SJSA1 (cell line): ENCODE measurements around the gene MBD4. TPM values are rescaled to one million over a fixed set of nuclear protein-coding genes. Genes with fewer than 3 reads are reported as not detected.
A peak's percentile ranks its signal among the peaks of the same experiment; 100 is the strongest.
"Not testable (repeated sequence)": the region's sequence is repeated elsewhere in the genome, so short reads cannot be mapped to it uniquely, and the experiment has no call there.

Source experiments
- DNase-seq, 2 experiments: peaks; one replicate each; pipeline ENCODE4 v3.0.0-alpha.2; 2015 to 2020; ENCODE audit warnings: low spot score in 2 of 2, low read depth in 1 of 2
- H3K27ac ChIP-seq: fragments of 250-450 bp; sonication (Bioruptor Pico); 2 replicates; pipeline ENCODE4 v1.5.1; 2020; ENCODE audit warnings: mild to moderate bottlenecking, moderate library complexity
- H3K27me3 ChIP-seq: fragments of 250-450 bp; sonication (Bioruptor Pico); replicated peaks from 2 replicates; pipeline ENCODE4 v1.5.1; 2020; ENCODE audit warnings: mild to moderate bottlenecking, moderate library complexity
- H3K36me3 ChIP-seq: fragments of 250-450 bp; sonication (Bioruptor Pico); 2 replicates; pipeline ENCODE4 v1.5.1; 2020; ENCODE audit warnings: mild to moderate bottlenecking
- H3K4me1 ChIP-seq: fragments of 250-450 bp; sonication (Bioruptor Pico); replicated peaks from 2 replicates; pipeline ENCODE4 v1.6.1; 2021; ENCODE audit warnings: mild to moderate bottlenecking
- H3K4me3 ChIP-seq: fragments of 250-450 bp; sonication (Bioruptor Pico); 2 replicates; pipeline ENCODE4 v1.5.1; 2020; ENCODE audit warnings: mild to moderate bottlenecking
- H3K9me3 ChIP-seq: fragments of 250-450 bp; sonication (Bioruptor Pico); replicated peaks from 2 replicates; pipeline ENCODE4 v1.5.1; 2020; ENCODE audit warnings: mild to moderate bottlenecking
- total RNA-seq: library from RNA; depleted of rRNA; stranded (reverse); fragments of >200 nt; shearing (Covaris generic); gene quantifications from 2 replicates; pipeline ENCODE4 v1.2.3, GENCODE V29; 2014

MBD4 gene
- total RNA-seq, 1 experiment from 2014 or later: 23.6 TPM

- H3K4me1 ChIP-seq: peaks cover 3% of the 10 kb centered on the region
- no peaks in the 10 kb centered on the region for H3K27me3 ChIP-seq
- no peak overlapping the region for H3K27ac ChIP-seq
- no peaks in the 10 kb centered on the region for H3K36me3 ChIP-seq
- no peak for DNase-seq
- no peaks in the 10 kb centered on the region for H3K9me3 ChIP-seq
- no peak overlapping the region for H3K4me3 ChIP-seq
Observed at GRCh38 chr3:129419476-129419875, 20.3 kb downstream of the MBD4 start.

GRCh38 chr3:129418041-129418973, 21.4 kb downstream of the MBD4 start:
- Histone ChIP-seq H3K36me3 (no peaks in the 10 kb centered on the region), H3K27ac (no peak overlapping the region), H3K4me3 (no peak overlapping the region), H3K9me3 (no peaks in the 10 kb centered on the region), H3K27me3 (no peaks in the 10 kb centered on the region), H3K4me1 (peaks cover 15% of the 10 kb centered on the region)
- DNase-seq: no peak

GRCh38 chr3:129417326-129417725, 22.4 kb downstream of the MBD4 start:
- Histone ChIP-seq H3K9me3 (no peaks in the 10 kb centered on the region), H3K4me3 (no peak overlapping the region), H3K36me3 (no peaks in the 10 kb centered on the region), H3K4me1 (peaks cover 24% of the 10 kb centered on the region), H3K27me3 (no peaks in the 10 kb centered on the region), H3K27ac (no peak overlapping the region)
- no peak for DNase-seq

- DNase-seq: no peak
- Histone ChIP-seq H3K27ac (no peak overlapping the region), H3K36me3 (no peaks in the 10 kb centered on the region), H3K9me3 (no peaks in the 10 kb centered on the region), H3K4me3 (no peak overlapping the region), H3K4me1 (peaks cover 25% of the 10 kb centered on the region), H3K27me3 (no peaks in the 10 kb centered on the region)
Observed at GRCh38 chr3:129416415-129416814, 23.3 kb downstream of the MBD4 start.

- H3K9me3 ChIP-seq: no peaks in the 10 kb centered on the region
- no peak overlapping the region for H3K27ac ChIP-seq
- no peak for DNase-seq
- H3K4me3 ChIP-seq: no peak overlapping the region
- no peaks in the 10 kb centered on the region for H3K36me3 ChIP-seq
- H3K4me1 ChIP-seq: peaks cover 25% of the 10 kb centered on the region
- no peaks in the 10 kb centered on the region for H3K27me3 ChIP-seq
Observed at GRCh38 chr3:129415830-129416229, 23.9 kb downstream of the MBD4 start.

- DNase-seq: no peak
- H3K4me1 ChIP-seq: peaks cover 25% of the 10 kb centered on the region
- H3K27ac ChIP-seq: no peak overlapping the region
- no peaks in the 10 kb centered on the region for H3K9me3 ChIP-seq
- H3K36me3 ChIP-seq: no peaks in the 10 kb centered on the region
- H3K4me3 ChIP-seq: no peak overlapping the region
- H3K27me3 ChIP-seq: no peaks in the 10 kb centered on the region
Observed at GRCh38 chr3:129415378-129415777, 24.4 kb downstream of the MBD4 start.

GRCh38 chr3:129413687-129414506, 25.9 kb downstream of the MBD4 start:
- Histone ChIP-seq H3K27ac (no peak overlapping the region), H3K36me3 (no peaks in the 10 kb centered on the region), H3K4me3 (no peak overlapping the region), H3K9me3 (no peaks in the 10 kb centered on the region), H3K27me3 (no peaks in the 10 kb centered on the region), H3K4me1 (peaks cover 25% of the 10 kb centered on the region)
- DNase-seq: peak in 1 of 2 experiments; percentile 60

GRCh38 chr3:129413238-129413637, 26.5 kb downstream of the MBD4 start:
- not testable (repeated sequence) for H3K27me3 ChIP-seq, H3K36me3 ChIP-seq, DNase-seq, H3K4me3 ChIP-seq, H3K9me3 ChIP-seq, H3K27ac ChIP-seq
- H3K4me1 ChIP-seq: peaks cover 25% of the 10 kb centered on the region

GRCh38 chr3:129412542-129413198, 27.1 kb downstream of the MBD4 start:
- Histone ChIP-seq H3K9me3 (no peaks in the 10 kb centered on the region), H3K36me3 (no peaks in the 10 kb centered on the region), H3K27ac (no peak overlapping the region), H3K4me1 (peaks cover 25% of the 10 kb centered on the region), H3K4me3 (no peak overlapping the region), H3K27me3 (no peaks in the 10 kb centered on the region)
- DNase-seq: no peak

GRCh38 chr3:129410971-129411370, 28.8 kb downstream of the MBD4 start:
- DNase-seq: no peak
- H3K27ac ChIP-seq: no peak overlapping the region
- peaks cover 25% of the 10 kb centered on the region for H3K4me1 ChIP-seq
- no peaks in the 10 kb centered on the region for H3K27me3 ChIP-seq
- H3K4me3 ChIP-seq: no peak overlapping the region
- no peaks in the 10 kb centered on the region for H3K36me3 ChIP-seq
- no peaks in the 10 kb centered on the region for H3K9me3 ChIP-seq

GRCh38 chr3:129409541-129409940, 30.2 kb downstream of the MBD4 start:
- Histone ChIP-seq H3K27ac (no peak overlapping the region), H3K27me3 (no peaks in the 10 kb centered on the region), H3K4me1 (peaks cover 22% of the 10 kb centered on the region), H3K4me3 (no peak overlapping the region), H3K36me3 (no peaks in the 10 kb centered on the region), H3K9me3 (no peaks in the 10 kb centered on the region)
- DNase-seq: no peak

- Histone ChIP-seq H3K9me3 (no peaks in the 10 kb centered on the region), H3K4me1 (0 out of 2 replicates have a peak, but pooled peaks cover 3% of the 10 kb centered on the region), H3K27ac (no peak overlapping the region), H3K36me3 (no peaks in the 10 kb centered on the region), H3K27me3 (no peaks in the 10 kb centered on the region), H3K4me3 (no peak overlapping the region)
- no peak for DNase-seq
Observed at GRCh38 chr3:129404610-129405009, 35.1 kb downstream of the MBD4 start.

GRCh38 chr3:129404130-129404529, 35.6 kb downstream of the MBD4 start:
- Histone ChIP-seq H3K4me3 (no peak overlapping the region), H3K27ac (no peak overlapping the region), H3K27me3 (no peaks in the 10 kb centered on the region), H3K36me3 (no peaks in the 10 kb centered on the region), H3K4me1 (0 out of 2 replicates have a peak, but pooled peaks cover 3% of the 10 kb centered on the region), H3K9me3 (no peaks in the 10 kb centered on the region)
- DNase-seq: no peak
